Measurements from ENCODE around the gene PEX1.
"Not testable (repeated sequence)": the region's sequence is repeated elsewhere in the genome, so short reads cannot be mapped to it uniquely, and the experiment has no call there.

The PEX1 gene

GRCh38 chr7:92478095-92478494 lies 50.2 kb downstream of the PEX1 start:
- H3K27ac ChIP-seq (ENCODE audit: low read length) = no peak overlapping the region
- H3K4me1 ChIP-seq (ENCODE audit: control insufficient read depth, low read depth, low read length) = peaks cover 4% of the 10 kb centered on the region
- H3K4me3 ChIP-seq (ENCODE audit: low read length) = no peak overlapping the region
- H3K9ac ChIP-seq (ENCODE audit: low read length) = no peak overlapping the region
- H3K36me3 ChIP-seq (ENCODE audit: control insufficient read depth, low read depth, low read length) = no peaks in the 10 kb centered on the region
- H3K9me3 ChIP-seq (ENCODE audit: control insufficient read depth, low read depth, low read length) = no peaks in the 10 kb centered on the region
- H3K27me3 ChIP-seq (ENCODE audit: control insufficient read depth, insufficient read depth, low read length) = no peaks in the 10 kb centered on the region

GRCh38 chr7:92477681-92478080 lies 50.6 kb downstream of the PEX1 start, which contains the start of gene ERVW-1:
TSS of gene ERVW-1 (minus strand) at chr7:92477946. CDS start at chr7:92470381, 7,565 bp downstream.
- H3K27me3 ChIP-seq (ENCODE audit: control insufficient read depth, insufficient read depth, low read length); H3K36me3 ChIP-seq (ENCODE audit: control insufficient read depth, low read depth, low read length); H3K9ac ChIP-seq (ENCODE audit: low read length); H3K4me1 ChIP-seq (ENCODE audit: control insufficient read depth, low read depth, low read length); H3K4me3 ChIP-seq (ENCODE audit: low read length); H3K9me3 ChIP-seq (ENCODE audit: control insufficient read depth, low read depth, low read length); H3K27ac ChIP-seq (ENCODE audit: low read length): not testable (repeated sequence)

- H3K4me1 ChIP-seq (ENCODE audit: control insufficient read depth, low read depth, low read length); H3K9me3 ChIP-seq (ENCODE audit: control insufficient read depth, low read depth, low read length); H3K4me3 ChIP-seq (ENCODE audit: low read length); H3K27me3 ChIP-seq (ENCODE audit: control insufficient read depth, insufficient read depth, low read length); H3K9ac ChIP-seq (ENCODE audit: low read length); H3K36me3 ChIP-seq (ENCODE audit: control insufficient read depth, low read depth, low read length); H3K27ac ChIP-seq (ENCODE audit: low read length): not testable (repeated sequence)
These were observed 52.3 kb downstream of the PEX1 start for GRCh38 chr7:92475851-92476590.

- H3K9ac ChIP-seq (ENCODE audit: low read length); H3K27ac ChIP-seq (ENCODE audit: low read length); H3K36me3 ChIP-seq (ENCODE audit: control insufficient read depth, low read depth, low read length); H3K4me3 ChIP-seq (ENCODE audit: low read length); H3K27me3 ChIP-seq (ENCODE audit: control insufficient read depth, insufficient read depth, low read length); H3K4me1 ChIP-seq (ENCODE audit: control insufficient read depth, low read depth, low read length); H3K9me3 ChIP-seq (ENCODE audit: control insufficient read depth, low read depth, low read length): not testable (repeated sequence)
These were observed 53.0 kb downstream of the PEX1 start for GRCh38 chr7:92475261-92475770.

- not testable (repeated sequence) for H3K27ac ChIP-seq (ENCODE audit: low read length)
These were observed 54.3 kb downstream of the PEX1 start for GRCh38 chr7:92473989-92474388.

GRCh38 chr7:92468589-92468988 lies 59.7 kb downstream of the PEX1 start:
- not testable (repeated sequence) for H3K4me3 ChIP-seq (ENCODE audit: low read length); H3K9me3 ChIP-seq (ENCODE audit: control insufficient read depth, low read depth, low read length); H3K36me3 ChIP-seq (ENCODE audit: control insufficient read depth, low read depth, low read length); H3K9ac ChIP-seq (ENCODE audit: low read length); H3K27ac ChIP-seq (ENCODE audit: low read length); H3K27me3 ChIP-seq (ENCODE audit: control insufficient read depth, insufficient read depth, low read length); H3K4me1 ChIP-seq (ENCODE audit: control insufficient read depth, low read depth, low read length)

More at GRCh38 chr7:92473989-92474388, 54.3 kb downstream of the PEX1 start:
- not testable (repeated sequence) for H3K36me3 ChIP-seq (ENCODE audit: control insufficient read depth, low read depth, low read length); H3K4me3 ChIP-seq (ENCODE audit: low read length); H3K9ac ChIP-seq (ENCODE audit: low read length); H3K27me3 ChIP-seq (ENCODE audit: control insufficient read depth, insufficient read depth, low read length); H3K9me3 ChIP-seq (ENCODE audit: control insufficient read depth, low read depth, low read length); H3K4me1 ChIP-seq (ENCODE audit: control insufficient read depth, low read depth, low read length)

GRCh38 chr7:92466682-92467081 lies 61.6 kb downstream of the PEX1 start:
- no peaks in the 10 kb centered on the region for H3K27me3 ChIP-seq (ENCODE audit: control insufficient read depth, insufficient read depth, low read length)
- no peak overlapping the region for H3K9ac ChIP-seq (ENCODE audit: low read length)
- no peaks in the 10 kb centered on the region for H3K4me1 ChIP-seq (ENCODE audit: control insufficient read depth, low read depth, low read length)
- no peak overlapping the region for H3K27ac ChIP-seq (ENCODE audit: low read length)
- H3K4me3 ChIP-seq (ENCODE audit: low read length) = no peak overlapping the region
- H3K9me3 ChIP-seq (ENCODE audit: control insufficient read depth, low read depth, low read length) = no peaks in the 10 kb centered on the region
- H3K36me3 ChIP-seq (ENCODE audit: control insufficient read depth, low read depth, low read length) = no peaks in the 10 kb centered on the region

- no peak overlapping the region for H3K4me3 ChIP-seq (ENCODE audit: low read length)
- H3K36me3 ChIP-seq (ENCODE audit: control insufficient read depth, low read depth, low read length) = no peaks in the 10 kb centered on the region
- H3K27ac ChIP-seq (ENCODE audit: low read length) = no peak overlapping the region
- no peak overlapping the region for H3K9ac ChIP-seq (ENCODE audit: low read length)
- H3K27me3 ChIP-seq (ENCODE audit: control insufficient read depth, insufficient read depth, low read length) = no peaks in the 10 kb centered on the region
- no peaks in the 10 kb centered on the region for H3K4me1 ChIP-seq (ENCODE audit: control insufficient read depth, low read depth, low read length)
- no peaks in the 10 kb centered on the region for H3K9me3 ChIP-seq (ENCODE audit: control insufficient read depth, low read depth, low read length)
These were observed 63.8 kb downstream of the PEX1 start for GRCh38 chr7:92464515-92464914.

GRCh38 chr7:92462560-92462959 lies 65.8 kb downstream of the PEX1 start:
- H3K9ac ChIP-seq (ENCODE audit: low read length) = no peak overlapping the region
- no peaks in the 10 kb centered on the region for H3K4me1 ChIP-seq (ENCODE audit: control insufficient read depth, low read depth, low read length)
- no peaks in the 10 kb centered on the region for H3K9me3 ChIP-seq (ENCODE audit: control insufficient read depth, low read depth, low read length)
- no peak overlapping the region for H3K27ac ChIP-seq (ENCODE audit: low read length)
- H3K4me3 ChIP-seq (ENCODE audit: low read length) = no peak overlapping the region
- peaks cover 3% of the 10 kb centered on the region for H3K36me3 ChIP-seq (ENCODE audit: control insufficient read depth, low read depth, low read length)
- no peaks in the 10 kb centered on the region for H3K27me3 ChIP-seq (ENCODE audit: control insufficient read depth, insufficient read depth, low read length)

- Histone ChIP-seq H3K36me3 (ENCODE audit: control insufficient read depth, low read depth, low read length) (peaks cover 8% of the 10 kb centered on the region), H3K4me3 (ENCODE audit: low read length) (no peak overlapping the region), H3K27me3 (ENCODE audit: control insufficient read depth, insufficient read depth, low read length) (no peaks in the 10 kb centered on the region), H3K27ac (ENCODE audit: low read length) (no peak overlapping the region), H3K9me3 (ENCODE audit: control insufficient read depth, low read depth, low read length) (no peaks in the 10 kb centered on the region), H3K4me1 (ENCODE audit: control insufficient read depth, low read depth, low read length) (no peaks in the 10 kb centered on the region), H3K9ac (ENCODE audit: low read length) (no peak overlapping the region)
These were observed 67.0 kb downstream of the PEX1 start for GRCh38 chr7:92461027-92462003.

- Histone ChIP-seq H3K27me3 (ENCODE audit: control insufficient read depth, insufficient read depth, low read length) (no peaks in the 10 kb centered on the region), H3K27ac (ENCODE audit: low read length) (no peak overlapping the region), H3K4me3 (ENCODE audit: low read length) (no peak overlapping the region), H3K9me3 (ENCODE audit: control insufficient read depth, low read depth, low read length) (no peaks in the 10 kb centered on the region), H3K9ac (ENCODE audit: low read length) (no peak overlapping the region), H3K36me3 (ENCODE audit: control insufficient read depth, low read depth, low read length) (peaks cover 16% of the 10 kb centered on the region), H3K4me1 (ENCODE audit: control insufficient read depth, low read depth, low read length) (no peaks in the 10 kb centered on the region)
These were observed 67.8 kb downstream of the PEX1 start for GRCh38 chr7:92460510-92460909.

Measured in iPS-18a (cell line).